ENCODE data around the gene MTMR1. TPM values are rescaled to one million over a fixed set of nuclear protein-coding genes. Genes with fewer than 3 reads are reported as not detected.

MTMR1 gene
- total RNA-seq, 1 experiment from 2014 or later: 41.3 TPM

DNA sequence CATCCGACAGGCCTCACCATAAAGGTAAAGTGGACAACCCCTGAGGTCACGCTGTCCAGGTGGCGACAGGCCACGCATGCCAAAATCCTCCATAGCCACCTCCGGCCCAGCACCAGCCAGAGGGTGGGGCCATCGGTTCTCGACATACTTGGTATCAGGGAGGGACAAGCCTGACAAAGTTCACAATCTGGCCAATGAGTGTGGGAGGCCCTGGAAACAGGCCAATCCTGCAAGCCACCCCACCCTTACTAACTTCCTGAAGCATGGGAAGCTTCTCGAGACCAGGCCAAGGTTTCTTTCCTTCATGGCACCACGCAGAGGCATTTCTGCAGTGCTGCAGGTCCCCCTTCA lies 73.8 kb downstream of the MTMR1 start:
- H3K4me2 ChIP-seq: no peak overlapping the region
- CTCF ChIA-PET: no interaction called here

DNA sequence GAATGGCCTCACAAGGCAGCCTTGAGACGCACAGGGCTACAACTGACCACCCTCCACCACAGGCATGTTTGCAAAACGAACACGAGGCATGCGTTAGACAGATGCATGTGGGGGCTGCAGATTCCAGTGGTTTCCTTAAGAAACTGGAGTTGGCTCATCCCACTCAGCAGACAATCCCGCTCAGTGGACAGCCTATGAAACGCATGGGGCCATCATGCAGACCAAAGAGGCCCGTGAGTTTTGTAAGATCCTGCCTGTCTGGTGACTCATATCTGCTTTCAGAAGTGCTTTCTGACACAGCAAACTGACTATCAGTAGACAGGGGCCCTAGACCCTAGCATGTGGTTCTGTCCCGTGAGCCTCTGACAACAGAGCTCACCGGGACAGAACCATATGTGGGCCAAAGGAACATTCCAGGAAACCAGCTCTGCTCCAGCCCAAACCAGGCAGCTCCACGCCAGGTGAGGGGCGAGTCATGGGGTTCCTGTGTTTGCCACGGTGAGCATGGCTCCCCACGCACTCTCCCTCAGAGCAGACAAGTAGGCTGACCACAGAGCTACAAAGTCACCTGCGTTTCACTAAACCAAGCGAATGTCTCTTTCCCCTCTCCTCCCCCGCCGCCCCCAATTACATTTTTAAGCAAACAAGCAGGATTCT lies 74.4 kb downstream of the MTMR1 start:
- Histone ChIP-seq H3K27ac (no peak overlapping the region), H3K36me3 (ENCODE audit: low read depth) (no peaks in the 10 kb centered on the region), H3K4me2 (no peak overlapping the region), H3K9me2 (ENCODE audit: insufficient read depth) (no peaks in the 10 kb centered on the region), H3K4me1 (replicated peaks; ENCODE audit: insufficient read depth) (no peaks in the 10 kb centered on the region), H3K4me3 (no peak overlapping the region), H3K9me3 (ENCODE audit: insufficient read depth, low read depth) (no peaks in the 10 kb centered on the region), H3K79me2 (ENCODE audit: low read depth) (no peaks in the 10 kb centered on the region), H4K20me1 (ENCODE audit: insufficient read depth) (no peaks in the 10 kb centered on the region), H2AFZ (no peak overlapping the region), H3K27me3 (ENCODE audit: insufficient read depth, low read depth) (no peaks in the 10 kb centered on the region), H3F3A (ENCODE audit: insufficient read depth, low read depth) (peaks cover 4% of the 10 kb centered on the region; the same call in 1 of the 2 replicates)
- DNase-seq: no peak
- CTCF ChIA-PET: no interaction called here
- POLR2A ChIA-PET (ENCODE audit: unreplicated experiment): no interaction called here
- intact Hi-C loops (cut with micrococcal nuclease; ENCODE audit: unreplicated experiment): no loop called here
- TF ChIP-seq, protein P1, sequence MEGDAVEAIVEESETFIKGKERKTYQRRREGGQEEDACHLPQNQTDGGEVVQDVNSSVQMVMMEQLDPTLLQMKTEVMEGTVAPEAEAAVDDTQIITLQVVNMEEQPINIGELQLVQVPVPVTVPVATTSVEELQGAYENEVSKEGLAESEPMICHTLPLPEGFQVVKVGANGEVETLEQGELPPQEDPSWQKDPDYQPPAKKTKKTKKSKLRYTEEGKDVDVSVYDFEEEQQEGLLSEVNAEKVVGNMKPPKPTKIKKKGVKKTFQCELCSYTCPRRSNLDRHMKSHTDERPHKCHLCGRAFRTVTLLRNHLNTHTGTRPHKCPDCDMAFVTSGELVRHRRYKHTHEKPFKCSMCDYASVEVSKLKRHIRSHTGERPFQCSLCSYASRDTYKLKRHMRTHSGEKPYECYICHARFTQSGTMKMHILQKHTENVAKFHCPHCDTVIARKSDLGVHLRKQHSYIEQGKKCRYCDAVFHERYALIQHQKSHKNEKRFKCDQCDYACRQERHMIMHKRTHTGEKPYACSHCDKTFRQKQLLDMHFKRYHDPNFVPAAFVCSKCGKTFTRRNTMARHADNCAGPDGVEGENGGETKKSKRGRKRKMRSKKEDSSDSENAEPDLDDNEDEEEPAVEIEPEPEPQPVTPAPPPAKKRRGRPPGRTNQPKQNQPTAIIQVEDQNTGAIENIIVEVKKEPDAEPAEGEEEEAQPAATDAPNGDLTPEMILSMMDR (conservative IDR thresholded peaks at IDR 0.05): no peak
- TF ChIP-seq EZH2 (IDR thresholded peaks at IDR 0.05; ENCODE audit: low read depth): no peak
- BruUV-seq (replicated peaks): no TSS peak

More for the DNA sequence above, 73.8 kb downstream of the MTMR1 start:
- Histone ChIP-seq H3K27me3 (ENCODE audit: insufficient read depth, low read depth) (no peaks in the 10 kb centered on the region), H2AFZ (no peak overlapping the region), H3K36me3 (ENCODE audit: low read depth) (no peaks in the 10 kb centered on the region), H3F3A (ENCODE audit: insufficient read depth, low read depth) (peaks cover 4% of the 10 kb centered on the region; the same call in 1 of the 2 replicates), H3K79me2 (ENCODE audit: low read depth) (no peaks in the 10 kb centered on the region), H4K20me1 (ENCODE audit: insufficient read depth) (no peaks in the 10 kb centered on the region), H3K9me2 (ENCODE audit: insufficient read depth) (no peaks in the 10 kb centered on the region), H3K4me1 (replicated peaks; ENCODE audit: insufficient read depth) (no peaks in the 10 kb centered on the region), H3K27ac (no peak overlapping the region), H3K9me3 (ENCODE audit: insufficient read depth, low read depth) (no peaks in the 10 kb centered on the region), H3K4me3 (no peak overlapping the region)
- no peak for TF ChIP-seq EZH2 (IDR thresholded peaks at IDR 0.05; ENCODE audit: low read depth)
- TF ChIP-seq, protein P1 (conservative IDR thresholded peaks at IDR 0.05): no peak
- no peak for DNase-seq
- BruUV-seq (replicated peaks): no TSS peak
- intact Hi-C loops (cut with micrococcal nuclease; ENCODE audit: unreplicated experiment): no loop called here
- POLR2A ChIA-PET (ENCODE audit: unreplicated experiment): interaction anchor here (0.6 kb wide), 1 partner anchor 224 kb away, joined by 5 read pairs; no protein-coding TSS in a partner anchor

DNA sequence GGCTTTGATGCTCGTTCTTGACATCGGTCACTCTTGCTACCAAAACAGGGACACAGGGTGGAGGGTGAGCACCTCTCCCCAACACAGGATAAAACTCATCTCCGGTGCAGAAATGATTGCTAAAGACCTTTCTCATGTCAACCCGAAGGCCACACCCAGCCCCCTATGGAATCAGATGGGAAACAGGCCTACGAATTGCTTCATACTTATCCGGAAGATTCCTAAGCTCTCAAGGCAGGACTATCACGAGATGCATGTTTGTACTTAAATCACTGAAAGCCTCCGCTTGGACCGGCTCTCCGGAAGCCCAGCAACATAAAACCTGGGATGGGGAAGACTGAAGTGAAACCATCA lies 74.9 kb downstream of the MTMR1 start:
- peaks cover 4% of the 10 kb centered on the region; the same call in 1 of the 2 replicates for H3F3A ChIP-seq (ENCODE audit: insufficient read depth, low read depth)
- H3K9me3 ChIP-seq (ENCODE audit: insufficient read depth, low read depth): no peaks in the 10 kb centered on the region
- intact Hi-C loops (cut with micrococcal nuclease; ENCODE audit: unreplicated experiment): no loop called here
- H3K4me2 ChIP-seq: no peak overlapping the region
- DNase-seq: no peak
- no peaks in the 10 kb centered on the region for H3K79me2 ChIP-seq (ENCODE audit: low read depth)
- ChIA-PET POLR2A (ENCODE audit: unreplicated experiment) (no interaction called here), CTCF (no interaction called here)
- TF ChIP-seq, protein P1 (conservative IDR thresholded peaks at IDR 0.05): no peak
- no peak for TF ChIP-seq EZH2 (IDR thresholded peaks at IDR 0.05; ENCODE audit: low read depth)
- H3K4me3 ChIP-seq: no peak overlapping the region
- BruUV-seq (replicated peaks): TSS peak; percentile 24
- H3K27ac ChIP-seq: no peak overlapping the region
- no peaks in the 10 kb centered on the region for H3K36me3 ChIP-seq (ENCODE audit: low read depth)
- no peak overlapping the region for H2AFZ ChIP-seq
- no peaks in the 10 kb centered on the region for H4K20me1 ChIP-seq (ENCODE audit: insufficient read depth)
- H3K27me3 ChIP-seq (ENCODE audit: insufficient read depth, low read depth): no peaks in the 10 kb centered on the region
- no peaks in the 10 kb centered on the region for H3K4me1 ChIP-seq (replicated peaks; ENCODE audit: insufficient read depth)
- H3K9me2 ChIP-seq (ENCODE audit: insufficient read depth): no peaks in the 10 kb centered on the region

Measured in PC-9 (cell line).